PFSK-1 (cell line): ENCODE measurements around the gene CHRNA7.

ENCODE experiments used
- FOXP2 ChIP-seq: optimal IDR thresholded peaks from 2 replicates; pipeline ENCODE3; 2011; ENCODE audit warnings: borderline replicate concordance, control low read depth, inconsistent platforms; ENCODE audit not compliant: insufficient read depth; ENCODE audit errors: extremely low read length, extremely low read depth
- POLR2AphosphoS5 ChIP-seq: IDR thresholded peaks from 2 replicates; pipeline ENCODE4 v1.6.1; 2012; ENCODE audit warnings: low read depth, mild to moderate bottlenecking, control low read depth, low read length, moderate library complexity
- REST ChIP-seq, 2 experiments: IDR thresholded peaks; 2 replicates each; pipeline versions ENCODE4 v1.6.1 to v1.8.0; 2011 to 2012; ENCODE audit warnings: low read depth in 2 of 2, low read length in 2 of 2, control low read depth in 1 of 2, inconsistent platforms in 1 of 2, mild to moderate bottlenecking in 1 of 2, moderate library complexity in 1 of 2; ENCODE audit not compliant: insufficient read depth in 1 of 2
- SIN3A ChIP-seq: IDR thresholded peaks from 2 replicates; pipeline ENCODE4 v1.6.1; 2012; ENCODE audit warnings: mild to moderate bottlenecking, low read length, moderate library complexity, borderline replicate concordance; ENCODE audit not compliant: insufficient read depth
- TAF1 ChIP-seq: IDR thresholded peaks from 2 replicates; pipeline ENCODE4 v1.6.1; 2012; ENCODE audit warnings: low read length, control low read depth, borderline replicate concordance; ENCODE audit not compliant: insufficient read depth

The CHRNA7 gene

GRCh38 chr15:32123473-32123872 is 93.2 kb downstream of the CHRNA7 start:
- TF ChIP-seq POLR2AphosphoS5 (no peak), TAF1 (no peak), FOXP2 (no peak), REST (IDR thresholded peaks at IDR 0.05; ENCODE audit: insufficient read depth in 1 of 2, low read depth in 2 of 2, low read length in 2 of 2) (no peak), SIN3A (no peak)

- no peak for TF ChIP-seq TAF1
- no peak for TF ChIP-seq POLR2AphosphoS5
- TF ChIP-seq FOXP2, result no peak
- no peak for TF ChIP-seq REST (IDR thresholded peaks at IDR 0.05; ENCODE audit: insufficient read depth in 1 of 2, low read depth in 2 of 2, low read length in 2 of 2)
Measured at GRCh38 chr15:32124726-32125125, 94.4 kb downstream of the CHRNA7 start.

- TF ChIP-seq FOXP2, result no peak
- no peak for TF ChIP-seq REST (IDR thresholded peaks at IDR 0.05; ENCODE audit: insufficient read depth in 1 of 2, low read depth in 2 of 2, low read length in 2 of 2)
- no peak for TF ChIP-seq SIN3A
- no peak for TF ChIP-seq TAF1
- TF ChIP-seq POLR2AphosphoS5, result no peak
Measured at GRCh38 chr15:32125595-32125994, 95.3 kb downstream of the CHRNA7 start.

- TF ChIP-seq SIN3A (no peak), TAF1 (no peak), POLR2AphosphoS5 (no peak), FOXP2 (no peak), REST (IDR thresholded peaks at IDR 0.05; ENCODE audit: insufficient read depth in 1 of 2, low read depth in 2 of 2, low read length in 2 of 2) (no peak)
Measured at GRCh38 chr15:32129815-32130214, 99.5 kb downstream of the CHRNA7 start.

GRCh38 chr15:32130823-32131222 is 100.5 kb downstream of the CHRNA7 start:
- TF ChIP-seq FOXP2 (no peak), POLR2AphosphoS5 (no peak), REST (IDR thresholded peaks at IDR 0.05; ENCODE audit: insufficient read depth in 1 of 2, low read depth in 2 of 2, low read length in 2 of 2) (no peak), SIN3A (no peak), TAF1 (no peak)
